GM12878 (cell line): Measurements from ENCODE around the gene CCDC159. TPM values are rescaled to one million over a fixed set of nuclear protein-coding genes. Genes with fewer than 3 reads are reported as not detected.
A peak's percentile ranks its signal among the peaks of the same experiment; 100 is the strongest.

Experiments
- ATAC-seq: fragments of 200-7000 bp; cut with Tn5 transposase; 3 replicates; pipeline ENCODE4 v1.9.1; 2020; ENCODE audit warnings: mild to moderate bottlenecking, moderate library complexity
- BruUV-seq: library from RNA; stranded (reverse); fragments of 400-500 nt; replicated peaks from 2 replicates; lab custom pipeline; 2021; lab: Mats Ljungman, UMichigan
- CTCF ChIA-PET: fragments of 300-600 bp; sonication (Branson Sonifier 250); formaldehyde crosslinking; extraction: SDS; loops from one replicate; lab custom pipeline; 2021; ENCODE audit warnings: inconsistent platforms; lab: Yijun Ruan, JAX
- POLR2A ChIA-PET: fragments of 350-600 bp; formaldehyde crosslinking; extraction: SDS; loops from one replicate; lab custom pipeline; 2021; ENCODE audit warnings: inconsistent platforms; lab: Charles Lee
- RAD21 ChIA-PET: fragments of 300-600 bp; sonication (Branson Sonifier 250); formaldehyde crosslinking; loops from one replicate; lab custom pipeline; 2023; ENCODE audit warnings: antibody characterized with exemption; ENCODE audit not compliant: unreplicated experiment; lab: Charles Lee
- SMC1A ChIA-PET: fragments of 300-600 bp; sonication (Branson Sonifier 250); formaldehyde crosslinking; loops from one replicate; lab custom pipeline; 2023; ENCODE audit not compliant: unreplicated experiment, uncharacterized antibody; lab: Charles Lee
- DNase-seq: peaks from one replicate; pipeline ENCODE4 v3.0.0-alpha.2; 2011; ENCODE audit warnings: low read depth, low spot score
- FAIRE-seq: peaks from 3 replicates; lab custom pipeline; 2011; peaks lifted over from hg19 to GRCh38; lab: Jason Lieb, UNC
- H2AFZ ChIP-seq: 2 replicates; pipeline ENCODE4 v1.6.0; 2011; ENCODE audit warnings: low read depth, low read length, control low read depth; ENCODE audit not compliant: control insufficient read depth
- H3K27ac ChIP-seq: 2 replicates; pipeline ENCODE4 v1.5.1; 2011; ENCODE audit warnings: control low read depth; ENCODE audit not compliant: control insufficient read depth, insufficient read depth
- H3K27me3 ChIP-seq, 2 experiments: replicated peaks in 1 of 2; 2 replicates each; pipeline versions ENCODE4 v1.6.0 to v1.6.1; 2011; ENCODE audit warnings: low read length in 1 of 2; ENCODE audit not compliant: control insufficient read depth in 2 of 2, insufficient read depth in 2 of 2
- H3K36me3 ChIP-seq, 2 experiments: 2 replicates each; pipeline ENCODE4 v1.5.1; 2011; ENCODE audit warnings: low read length in 1 of 2; ENCODE audit not compliant: control insufficient read depth in 2 of 2, insufficient read depth in 2 of 2
- H3K4me1 ChIP-seq: 2 replicates; pipeline ENCODE4 v1.6.1; 2011; ENCODE audit warnings: mild to moderate bottlenecking, low read length, moderate library complexity, mixed read lengths; ENCODE audit not compliant: control insufficient read depth, insufficient read depth
- H3K4me2 ChIP-seq: 2 replicates; pipeline ENCODE4 v1.6.0; 2011; ENCODE audit warnings: control low read depth; ENCODE audit not compliant: control insufficient read depth, insufficient read depth
- H3K4me3 ChIP-seq: fragments of 200-600 bp; sonication (generic); 2 replicates; pipeline ENCODE4 v1.5.1; 2016
- H3K79me2 ChIP-seq: 2 replicates; pipeline ENCODE4 v1.6.0; 2011; ENCODE audit warnings: low read length; ENCODE audit not compliant: control insufficient read depth, insufficient read depth
- H3K9ac ChIP-seq: 2 replicates; pipeline ENCODE4 v1.8.0; 2011; ENCODE audit warnings: low read length, control low read depth, mixed read lengths; ENCODE audit not compliant: control insufficient read depth, insufficient read depth
- H3K9me3 ChIP-seq: replicated peaks from 3 replicates; pipeline ENCODE4 v1.5.1; 2011; ENCODE audit warnings: mild to moderate bottlenecking, low read length; ENCODE audit not compliant: control insufficient read depth, insufficient read depth
- H4K20me1 ChIP-seq: 2 replicates; pipeline ENCODE4 v1.6.0; 2011; ENCODE audit not compliant: control insufficient read depth, insufficient read depth
- ATF3 ChIP-seq: IDR thresholded peaks from 2 replicates; pipeline ENCODE4 v1.6.1; 2011; ENCODE audit warnings: low read depth, mild to moderate bottlenecking, low read length, moderate library complexity, borderline replicate concordance; ENCODE audit errors: extremely low read depth
- MTA2 ChIP-seq: fragments of 450-650 bp; IDR thresholded peaks from 2 replicates; pipeline ENCODE4 v1.6.1; 2016; ENCODE audit warnings: low read depth, mild to moderate bottlenecking, moderate library complexity
- NFYB ChIP-seq: IDR thresholded peaks from 2 replicates; pipeline ENCODE4 v1.6.1; 2011; ENCODE audit warnings: low read depth, mild to moderate bottlenecking, low read length, improper control_type of control experiment, moderate library complexity; ENCODE audit not compliant: insufficient read depth
- RBBP5 ChIP-seq: fragments of 200-600 bp; sonication (generic); conservative IDR thresholded peaks from 2 replicates; pipeline ENCODE4 v1.6.1; 2016
- RUNX3 ChIP-seq: IDR thresholded peaks from 2 replicates; pipeline ENCODE4 v1.6.1; 2012; ENCODE audit warnings: low read length, inconsistent platforms
- SPI1 ChIP-seq: IDR thresholded peaks from 2 replicates; pipeline ENCODE4 v1.6.1; 2011; ENCODE audit warnings: low read depth, mild to moderate bottlenecking, low read length, moderate library complexity, borderline replicate concordance; ENCODE audit not compliant: insufficient read depth
- ZNF592 ChIP-seq: fragments of 450-650 bp; IDR thresholded peaks from 2 replicates; pipeline ENCODE4 v1.6.1; 2017; ENCODE audit warnings: mild to moderate bottlenecking, moderate library complexity
- WGBS: methylation state at CpG from one replicate; pipeline ENCODE4 v1.1.6; 2016; ENCODE audit warnings: low lambda C conversion rate; ENCODE audit not compliant: insufficient replicate concordance, insufficient coverage; ENCODE audit errors: missing lambda C conversion rate; 5-methylcytosine and 5-hydroxymethylcytosine counted together
- in situ Hi-C: fragments of 300-500 bp; cut with MboI; formaldehyde crosslinking; loops from 9 replicates; pipeline ENCODE4 v1.14.3; 2018; ENCODE audit warnings: mixed read lengths
- intact Hi-C: fragments of 100-400 bp; cut with micrococcal nuclease; formaldehyde crosslinking; loops from one replicate; pipeline ENCODE4 v1.14.2; 2022; ENCODE audit not compliant: unreplicated experiment
- polyA plus RNA-seq, 11 experiments: library from polyadenylated mRNA; depleted of rRNA in 4 of 11; unstranded in 6 of 11; stranded (reverse) in 5 of 11; fragments of >200 nt; fragmentation: Nextera tagmentation in 4 of 11; fragmentation: Illumina TruSeq in 1 of 11; extraction: Ambion mirVana in 4 of 11; extraction: Trizol in 1 of 11; gene quantifications; 1 replicate in 1 of 11; 2 replicates in 10 of 11; pipeline versions ENCODE4 v1.2.1 to v1.2.3, GENCODE V29; 2011 to 2016; ENCODE audit warnings: inconsistent platforms in 2 of 11, missing spikeins in 2 of 11, low read depth in 1 of 11
- total RNA-seq, 4 experiments: library from RNA; depleted of rRNA in 3 of 4; stranded (reverse); fragments of >200 nt in 3 of 4; fragmentation: Illumina TruSeq in 1 of 4; extraction: Trizol in 1 of 4; gene quantifications; 2 replicates each; pipeline versions ENCODE4 v1.2.1 to v1.2.3, GENCODE V29; 2013 to 2021
- TF ChIP-seq, protein P1 (sequence below): fragments of 450-650 bp; IDR thresholded peaks from 2 replicates; pipeline ENCODE4 v1.6.1; 2018; ENCODE audit warnings: borderline replicate concordance, mild to moderate bottlenecking; ENCODE audit not compliant: partially characterized antibody

The CCDC159 gene
- total and polyA plus RNA-seq, 10 of the 15 experiments (the other 5 are each of a cell fraction or from before 2014, with no cell fraction given), result 0.61 to 14.7 (median 10.1) TPM

- in situ Hi-C loops (no loop called here), intact Hi-C loops (no loop called here)
- Histone ChIP-seq H3K9me3 (peaks cover 3% of the 10 kb centered on the region; the same call in 2 of the 3 replicates), H3K4me2 (0 out of 2 replicates have a peak overlapping the region, but pooled peaks have one; percentile 19), H3K4me3 (no peak overlapping the region), H2AFZ (no peak overlapping the region), H3K9ac (no peak overlapping the region), H3K27ac (no peak overlapping the region), H3K4me1 (peaks cover 53% of the 10 kb centered on the region), H4K20me1 (no peaks in the 10 kb centered on the region), H3K27me3 (no peaks in the 10 kb centered on the region), H3K36me3 (peaks cover 0 to 5% of the 10 kb centered on the region in 2 experiments; a peak in 2 of 4 replicates), H3K79me2 (no peaks in the 10 kb centered on the region)
- ATAC-seq, result no peak
- BruUV-seq, result no TSS peak
- no peak for FAIRE-seq
- ChIA-PET SMC1A (interaction anchor here (1.0 to 2.2 kb wide), 8 partner anchors 9 to 160 kb away, joined by 3 to 16 read pairs (median 4); partner anchors contain the start of gene SWSAP1), RAD21 (interaction anchor here (0.8 to 2.2 kb wide), 4 partner anchors 24 to 160 kb away, joined by 3 to 11 read pairs (median 5); partner anchors contain the start of genes CCDC159 and TMEM205), CTCF (interaction anchor here (0.7 to 2.5 kb wide), 11 partner anchors 10 to 118 kb away, joined by 3 to 10 read pairs (median 4); partner anchors contain the start of genes CCDC159, RAB3D, SWSAP1 and TMEM205), POLR2A (interaction anchor here (0.6 to 4.2 kb wide), 8 partner anchors 10 to 269 kb away, joined by 3 to 23 read pairs (median 5); partner anchors contain the start of genes CCDC159, RAB3D and TMEM205)
- DNase-seq, result no peak
- WGBS, result 57% methylated on average over 7 of the region's 7 CpGs
- TF ChIP-seq ATF3 (no peak), SPI1 (peak; percentile 34; the same call in 1 of the 2 replicates), RBBP5 (no peak), MTA2 (no peak), ZNF592 (no peak), NFYB (peak; percentile 68), RUNX3 (0 out of 2 replicates have a peak, but pooled peaks have one; percentile 19)
- TF ChIP-seq, protein P1, sequence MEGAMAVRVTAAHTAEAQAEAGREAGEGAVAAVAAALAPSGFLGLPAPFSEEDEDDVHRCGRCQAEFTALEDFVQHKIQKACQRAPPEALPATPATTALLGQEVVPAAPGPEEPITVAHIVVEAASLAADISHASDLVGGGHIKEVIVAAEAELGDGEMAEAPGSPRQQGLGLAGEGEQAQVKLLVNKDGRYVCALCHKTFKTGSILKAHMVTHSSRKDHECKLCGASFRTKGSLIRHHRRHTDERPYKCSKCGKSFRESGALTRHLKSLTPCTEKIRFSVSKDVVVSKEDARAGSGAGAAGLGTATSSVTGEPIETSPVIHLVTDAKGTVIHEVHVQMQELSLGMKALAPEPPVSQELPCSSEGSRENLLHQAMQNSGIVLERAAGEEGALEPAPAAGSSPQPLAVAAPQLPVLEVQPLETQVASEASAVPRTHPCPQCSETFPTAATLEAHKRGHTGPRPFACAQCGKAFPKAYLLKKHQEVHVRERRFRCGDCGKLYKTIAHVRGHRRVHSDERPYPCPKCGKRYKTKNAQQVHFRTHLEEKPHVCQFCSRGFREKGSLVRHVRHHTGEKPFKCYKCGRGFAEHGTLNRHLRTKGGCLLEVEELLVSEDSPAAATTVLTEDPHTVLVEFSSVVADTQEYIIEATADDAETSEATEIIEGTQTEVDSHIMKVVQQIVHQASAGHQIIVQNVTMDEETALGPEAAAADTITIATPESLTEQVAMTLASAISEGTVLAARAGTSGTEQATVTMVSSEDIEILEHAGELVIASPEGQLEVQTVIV, result no peak
Measured at GRCh38 chr19:11322269-11323024, 23.9 kb upstream of the CCDC159 start.
